HL-60 (cell line): ENCODE data around the gene C6orf52.

ENCODE experiments used
- TF ChIP-seq, protein P1 (sequence below): IDR thresholded peaks from one replicate; pipeline ENCODE4 v1.5.1; 2011; ENCODE audit warnings: low read length, control low read depth, inconsistent platforms; ENCODE audit not compliant: insufficient read depth
- TF ChIP-seq, protein P2 (sequence below): IDR thresholded peaks from 2 replicates; pipeline ENCODE4 v1.6.1; 2012; ENCODE audit warnings: low read depth; ENCODE audit not compliant: insufficient replicate concordance

DNA sequence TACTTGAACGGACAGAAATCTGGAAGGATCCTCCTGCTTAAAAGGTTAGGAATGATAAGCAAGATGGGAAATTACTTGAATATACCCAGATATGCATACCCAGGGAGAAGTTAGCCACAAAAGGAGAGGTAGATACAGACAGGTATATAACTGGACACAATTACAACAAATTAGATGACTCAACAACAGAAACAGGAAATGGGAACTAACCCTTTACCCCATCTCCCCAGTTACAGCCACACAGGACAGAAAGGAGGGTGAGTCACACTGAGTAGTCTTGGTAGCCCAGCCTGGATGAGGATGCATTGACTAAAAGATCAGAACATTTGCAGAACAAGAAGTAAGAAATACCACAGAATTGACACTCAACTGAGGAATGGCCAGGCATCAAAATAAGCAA is 61.2 kb downstream of the C6orf52 start:
- TF ChIP-seq, protein P1, sequence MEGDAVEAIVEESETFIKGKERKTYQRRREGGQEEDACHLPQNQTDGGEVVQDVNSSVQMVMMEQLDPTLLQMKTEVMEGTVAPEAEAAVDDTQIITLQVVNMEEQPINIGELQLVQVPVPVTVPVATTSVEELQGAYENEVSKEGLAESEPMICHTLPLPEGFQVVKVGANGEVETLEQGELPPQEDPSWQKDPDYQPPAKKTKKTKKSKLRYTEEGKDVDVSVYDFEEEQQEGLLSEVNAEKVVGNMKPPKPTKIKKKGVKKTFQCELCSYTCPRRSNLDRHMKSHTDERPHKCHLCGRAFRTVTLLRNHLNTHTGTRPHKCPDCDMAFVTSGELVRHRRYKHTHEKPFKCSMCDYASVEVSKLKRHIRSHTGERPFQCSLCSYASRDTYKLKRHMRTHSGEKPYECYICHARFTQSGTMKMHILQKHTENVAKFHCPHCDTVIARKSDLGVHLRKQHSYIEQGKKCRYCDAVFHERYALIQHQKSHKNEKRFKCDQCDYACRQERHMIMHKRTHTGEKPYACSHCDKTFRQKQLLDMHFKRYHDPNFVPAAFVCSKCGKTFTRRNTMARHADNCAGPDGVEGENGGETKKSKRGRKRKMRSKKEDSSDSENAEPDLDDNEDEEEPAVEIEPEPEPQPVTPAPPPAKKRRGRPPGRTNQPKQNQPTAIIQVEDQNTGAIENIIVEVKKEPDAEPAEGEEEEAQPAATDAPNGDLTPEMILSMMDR: no peak
- TF ChIP-seq, protein P2, sequence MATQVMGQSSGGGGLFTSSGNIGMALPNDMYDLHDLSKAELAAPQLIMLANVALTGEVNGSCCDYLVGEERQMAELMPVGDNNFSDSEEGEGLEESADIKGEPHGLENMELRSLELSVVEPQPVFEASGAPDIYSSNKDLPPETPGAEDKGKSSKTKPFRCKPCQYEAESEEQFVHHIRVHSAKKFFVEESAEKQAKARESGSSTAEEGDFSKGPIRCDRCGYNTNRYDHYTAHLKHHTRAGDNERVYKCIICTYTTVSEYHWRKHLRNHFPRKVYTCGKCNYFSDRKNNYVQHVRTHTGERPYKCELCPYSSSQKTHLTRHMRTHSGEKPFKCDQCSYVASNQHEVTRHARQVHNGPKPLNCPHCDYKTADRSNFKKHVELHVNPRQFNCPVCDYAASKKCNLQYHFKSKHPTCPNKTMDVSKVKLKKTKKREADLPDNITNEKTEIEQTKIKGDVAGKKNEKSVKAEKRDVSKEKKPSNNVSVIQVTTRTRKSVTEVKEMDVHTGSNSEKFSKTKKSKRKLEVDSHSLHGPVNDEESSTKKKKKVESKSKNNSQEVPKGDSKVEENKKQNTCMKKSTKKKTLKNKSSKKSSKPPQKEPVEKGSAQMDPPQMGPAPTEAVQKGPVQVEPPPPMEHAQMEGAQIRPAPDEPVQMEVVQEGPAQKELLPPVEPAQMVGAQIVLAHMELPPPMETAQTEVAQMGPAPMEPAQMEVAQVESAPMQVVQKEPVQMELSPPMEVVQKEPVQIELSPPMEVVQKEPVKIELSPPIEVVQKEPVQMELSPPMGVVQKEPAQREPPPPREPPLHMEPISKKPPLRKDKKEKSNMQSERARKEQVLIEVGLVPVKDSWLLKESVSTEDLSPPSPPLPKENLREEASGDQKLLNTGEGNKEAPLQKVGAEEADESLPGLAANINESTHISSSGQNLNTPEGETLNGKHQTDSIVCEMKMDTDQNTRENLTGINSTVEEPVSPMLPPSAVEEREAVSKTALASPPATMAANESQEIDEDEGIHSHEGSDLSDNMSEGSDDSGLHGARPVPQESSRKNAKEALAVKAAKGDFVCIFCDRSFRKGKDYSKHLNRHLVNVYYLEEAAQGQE: no peak
